Mesothelial cell of epicardium (in vitro differentiated cells): ENCODE data around the gene C16orf74. TPM values are rescaled to one million over a fixed set of nuclear protein-coding genes. Genes with fewer than 3 reads are reported as not detected.

Source experiments
- DNase-seq, 2 experiments: peaks; one replicate each; pipeline ENCODE4 v3.0.0; 2021; ENCODE audit warnings: low spot score in 2 of 2; ENCODE audit not compliant: unreplicated experiment in 2 of 2
- H3K27ac Mint-ChIP-seq: 2 replicates; pipeline ENCODE4 v1.8.0; 2021; ENCODE audit warnings: mixed read lengths
- H3K27me3 Mint-ChIP-seq: 2 replicates; pipeline ENCODE4 v1.8.0; 2021; ENCODE audit warnings: low read depth, mixed read lengths
- H3K36me3 Mint-ChIP-seq: 2 replicates; pipeline ENCODE4 v1.8.0; 2021; ENCODE audit warnings: mixed read lengths
- H3K4me1 Mint-ChIP-seq: 2 replicates; pipeline ENCODE4 v1.8.0; 2021; ENCODE audit warnings: mixed read lengths
- H3K4me3 Mint-ChIP-seq: 2 replicates; pipeline ENCODE4 v1.8.0; 2021; ENCODE audit warnings: mild to moderate bottlenecking, moderate library complexity, mixed read lengths
- H3K9me3 Mint-ChIP-seq: 2 replicates; pipeline ENCODE4 v1.8.0; 2021; ENCODE audit warnings: mixed read lengths
- CTCF ChIP-seq: fragments of 200-600 bp; sonication (generic); IDR thresholded peaks from one replicate; pipeline ENCODE4 v1.5.0; 2021; ENCODE audit warnings: antibody characterized with exemption; ENCODE audit not compliant: unreplicated experiment
- total RNA-seq: library from RNA; stranded (reverse); gene quantifications from 3 replicates; pipeline ENCODE4 v1.2.1, GENCODE V29; 2021

Gene C16orf74
- total RNA-seq, 1 donor from 2014 or later: 12.1 TPM

GRCh38 chr16:85716022-85716679 is 34.7 kb downstream of the C16orf74 start:
- Mint-ChIP-seq H3K4me3 (peak overlapping the region; percentile 20), H3K4me1 (peaks cover 19% of the 10 kb centered on the region), H3K36me3 (peaks cover 4% of the 10 kb centered on the region), H3K27me3 (peaks cover 8% of the 10 kb centered on the region), H3K9me3 (peaks cover 4% of the 10 kb centered on the region), H3K27ac (peak overlapping the region; percentile 80)
- no peak for DNase-seq
- TF ChIP-seq CTCF: no peak

GRCh38 chr16:85715169-85716021 is 35.5 kb downstream of the C16orf74 start:
- Mint-ChIP-seq H3K27me3 (peaks cover 8% of the 10 kb centered on the region), H3K36me3 (peaks cover 7% of the 10 kb centered on the region), H3K4me1 (peaks cover 19% of the 10 kb centered on the region), H3K9me3 (peaks cover 4% of the 10 kb centered on the region), H3K4me3 (peak overlapping the region; percentile 20), H3K27ac (peak overlapping the region; percentile 80)
- no peak for TF ChIP-seq CTCF
- no peak for DNase-seq

- Mint-ChIP-seq H3K27ac (no peak overlapping the region), H3K27me3 (peaks cover 8% of the 10 kb centered on the region), H3K4me1 (peaks cover 18% of the 10 kb centered on the region), H3K9me3 (peaks cover 4% of the 10 kb centered on the region), H3K4me3 (no peak overlapping the region), H3K36me3 (peaks cover 7% of the 10 kb centered on the region)
- no peak for DNase-seq
- no peak for TF ChIP-seq CTCF
Observed at GRCh38 chr16:85712801-85713200, 38.1 kb downstream of the C16orf74 start.

GRCh38 chr16:85711982-85712587 is 38.8 kb downstream of the C16orf74 start:
- no peak for DNase-seq
- Mint-ChIP-seq H3K9me3 (peaks cover 4% of the 10 kb centered on the region), H3K27me3 (peaks cover 8% of the 10 kb centered on the region), H3K4me1 (peaks cover 16% of the 10 kb centered on the region), H3K27ac (no peak overlapping the region), H3K4me3 (no peak overlapping the region), H3K36me3 (peaks cover 7% of the 10 kb centered on the region)
- no peak for TF ChIP-seq CTCF

GRCh38 chr16:85710732-85711131 is 40.2 kb downstream of the C16orf74 start:
- no peak for TF ChIP-seq CTCF

More at GRCh38 chr16:85710732-85711131, 40.2 kb downstream of the C16orf74 start:
- Mint-ChIP-seq H3K4me1 (peaks cover 7% of the 10 kb centered on the region), H3K27me3 (peaks cover 4% of the 10 kb centered on the region), H3K4me3 (no peak overlapping the region), H3K27ac (no peak overlapping the region), H3K36me3 (peaks cover 8% of the 10 kb centered on the region), H3K9me3 (peaks cover 4% of the 10 kb centered on the region)
- no peak for DNase-seq
